Vagina (tissue), 2 donors: ENCODE measurements around the gene ACSM5.

ENCODE experiments used
- CTCF ChIP-seq, 3 experiments: fragments of 450-650 bp in 2 of 3; fragments of 200-600 bp in 1 of 3; sonication (generic) in 1 of 3; IDR thresholded peaks; one replicate each; pipeline ENCODE4 v1.5.1; 2017 to 2019; ENCODE audit warnings: antibody characterized with exemption in 3 of 3, mild to moderate bottlenecking in 2 of 3, moderate library complexity in 2 of 3
- POLR2A ChIP-seq, 2 donors: fragments of 450-650 bp; IDR thresholded peaks; one replicate each; pipeline ENCODE4 v1.6.1; 2017; ENCODE audit warnings: antibody characterized with exemption in 2 of 2, mild to moderate bottlenecking in 2 of 2, moderate library complexity in 2 of 2

GRCh38 chr16:20415541-20415940, 6.2 kb downstream of the ACSM5 start:
- TF ChIP-seq POLR2A (IDR thresholded peaks at IDR 0.05) (no peak), CTCF (IDR thresholded peaks at IDR 0.05) (no peak)
